ENCODE results near the gene RBM38.

GRCh38 chr20:57379263-57379647 is 11.9 kb upstream of the RBM38 start:
- no peak for TF ChIP-seq POLR2AphosphoS5 (IDR thresholded peaks at IDR 0.05; ENCODE audit: borderline replicate concordance, low read depth, low read length)
- no peak for TF ChIP-seq EZH2 (IDR thresholded peaks at IDR 0.05)
- TF ChIP-seq FOXP2 (optimal IDR thresholded peaks at IDR 0.05; ENCODE audit: control extremely low read depth, extremely low read length, insufficient read depth) = no peak

All from SK-N-MC (cell line).